HEK293 (cell line): ENCODE data around the gene SRI.

Experiments used
- CTCF ChIA-PET: fragments of 350-600 bp; formaldehyde crosslinking; extraction: SDS; loops from one replicate; lab custom pipeline; 2021; ENCODE audit warnings: antibody characterized with exemption; lab: Yijun Ruan, JAX
- POLR2A ChIA-PET: fragments of 300-600 bp; formaldehyde crosslinking; extraction: SDS; loops from one replicate; lab custom pipeline; 2020; ENCODE audit warnings: antibody characterized with exemption, inconsistent platforms; lab: Yijun Ruan, JAX
- H3K27ac ChIP-seq: fragments of 200-500 bp; sonication (Bioruptor generic); 2 replicates; pipeline ENCODE4 v1.5.1; 2014; ENCODE audit warnings: low read depth, low read length, control low read depth, inconsistent platforms; ENCODE audit errors: extremely low read depth
- H3K36me3 ChIP-seq, 2 experiments: fragments of 200-500 bp in 1 of 2; sonication (Bioruptor generic) in 1 of 2; 1 replicate in 1 of 2; 2 replicates in 1 of 2; pipeline ENCODE4 v1.5.1; 2014 to 2017; ENCODE audit warnings: inconsistent platforms in 2 of 2, low read length in 2 of 2; ENCODE audit not compliant: control insufficient read depth in 2 of 2, insufficient read depth in 1 of 2
- H3K4me1 ChIP-seq: fragments of 200-500 bp; sonication (Bioruptor generic); 2 replicates; pipeline ENCODE4 v1.5.1; 2014; ENCODE audit warnings: mild to moderate bottlenecking, low read length, inconsistent platforms; ENCODE audit not compliant: control insufficient read depth, insufficient read depth
- H3K4me3 ChIP-seq: 2 replicates; pipeline ENCODE4 v1.5.1; 2011; ENCODE audit warnings: low read depth, mild to moderate bottlenecking, control low read depth, low read length, moderate library complexity
- H3K9me3 ChIP-seq: fragments of 200-500 bp; sonication (Bioruptor generic); 2 replicates; pipeline ENCODE4 v1.5.1; 2014; ENCODE audit warnings: low read depth, low read length, inconsistent platforms; ENCODE audit not compliant: control insufficient read depth, insufficient read depth
- GLIS1 ChIP-seq: fragments of 450-650 bp; formaldehyde crosslinking; IDR thresholded peaks from 2 replicates; pipeline ENCODE4 v1.5.1; 2016; ENCODE audit warnings: missing biosample characterization, missing genetic modification characterization
- MYNN ChIP-seq: fragments of 450-650 bp; formaldehyde crosslinking; IDR thresholded peaks from 2 replicates; pipeline ENCODE4 v1.5.1; 2016; ENCODE audit warnings: missing biosample characterization, missing genetic modification characterization, borderline replicate concordance
- REPIN1 ChIP-seq: fragments of 450-650 bp; formaldehyde crosslinking; IDR thresholded peaks from 2 replicates; pipeline ENCODE4 v1.5.1; 2017; ENCODE audit warnings: missing biosample characterization, missing genetic modification characterization, low read depth
- ZBTB48 ChIP-seq: fragments of 450-650 bp; formaldehyde crosslinking; IDR thresholded peaks from 2 replicates; pipeline ENCODE4 v1.5.1; 2016; ENCODE audit warnings: missing biosample characterization, missing genetic modification characterization
- ZIC2 ChIP-seq: fragments of 450-650 bp; formaldehyde crosslinking; IDR thresholded peaks from 2 replicates; pipeline ENCODE4 v1.5.1; 2016; ENCODE audit warnings: missing biosample characterization, missing genetic modification characterization
- ZNF114 ChIP-seq: fragments of 450-650 bp; formaldehyde crosslinking; IDR thresholded peaks from 2 replicates; pipeline ENCODE4 v1.5.0; 2017; ENCODE audit warnings: missing biosample characterization, missing genetic modification characterization
- ZNF211 ChIP-seq: fragments of 450-650 bp; formaldehyde crosslinking; IDR thresholded peaks from 2 replicates; pipeline ENCODE4 v1.5.1; 2016; ENCODE audit warnings: low read depth, missing biosample characterization, missing genetic modification characterization
- ZNF23 ChIP-seq: fragments of 450-650 bp; formaldehyde crosslinking; IDR thresholded peaks from 2 replicates; pipeline ENCODE4 v1.5.1; 2016; ENCODE audit warnings: missing biosample characterization, missing genetic modification characterization, borderline replicate concordance
- ZNF266 ChIP-seq: fragments of 450-650 bp; formaldehyde crosslinking; IDR thresholded peaks from 2 replicates; pipeline ENCODE4 v1.5.1; 2016; ENCODE audit warnings: missing biosample characterization, missing genetic modification characterization, low read depth
- ZNF521 ChIP-seq: fragments of 450-650 bp; formaldehyde crosslinking; IDR thresholded peaks from 2 replicates; pipeline ENCODE4 v1.5.1; 2017; ENCODE audit warnings: missing biosample characterization, mild to moderate bottlenecking, missing genetic modification characterization
- ZNF558 ChIP-seq: fragments of 450-650 bp; formaldehyde crosslinking; IDR thresholded peaks from 2 replicates; pipeline ENCODE4 v1.5.1; 2016; ENCODE audit warnings: missing biosample characterization, missing genetic modification characterization
- ZNF791 ChIP-seq: fragments of 450-650 bp; formaldehyde crosslinking; IDR thresholded peaks from 2 replicates; pipeline ENCODE4 v1.5.1; 2016; ENCODE audit warnings: missing biosample characterization, missing genetic modification characterization
- ZNF837 ChIP-seq: fragments of 450-650 bp; formaldehyde crosslinking; IDR thresholded peaks from 2 replicates; pipeline ENCODE4 v1.5.1; 2016; ENCODE audit warnings: missing biosample characterization, missing genetic modification characterization
- TF ChIP-seq, protein P1 (sequence below): fragments of 450-650 bp; formaldehyde crosslinking; IDR thresholded peaks from 2 replicates; pipeline ENCODE4 v1.5.1; 2016; ENCODE audit warnings: missing biosample characterization, missing genetic modification characterization
- TF ChIP-seq, protein P2 (sequence below): fragments of 450-650 bp; formaldehyde crosslinking; IDR thresholded peaks from 2 replicates; pipeline ENCODE4 v1.5.1; 2016; ENCODE audit warnings: missing biosample characterization, missing genetic modification characterization
- TF ChIP-seq, protein P3 (sequence below): fragments of 450-650 bp; formaldehyde crosslinking; IDR thresholded peaks from 2 replicates; pipeline ENCODE4 v1.5.1; 2016; ENCODE audit warnings: missing biosample characterization, missing genetic modification characterization
- TF ChIP-seq, protein P4 (sequence below): fragments of 450-650 bp; formaldehyde crosslinking; optimal IDR thresholded peaks from 2 replicates; pipeline ENCODE3; 2016; ENCODE audit warnings: missing biosample characterization, mild to moderate bottlenecking, missing genetic modification characterization
- TF ChIP-seq, protein P5 (sequence below): fragments of 450-650 bp; formaldehyde crosslinking; IDR thresholded peaks from 2 replicates; pipeline ENCODE4 v1.5.1; 2016; ENCODE audit warnings: missing biosample characterization, missing genetic modification characterization

Gene SRI

DNA sequence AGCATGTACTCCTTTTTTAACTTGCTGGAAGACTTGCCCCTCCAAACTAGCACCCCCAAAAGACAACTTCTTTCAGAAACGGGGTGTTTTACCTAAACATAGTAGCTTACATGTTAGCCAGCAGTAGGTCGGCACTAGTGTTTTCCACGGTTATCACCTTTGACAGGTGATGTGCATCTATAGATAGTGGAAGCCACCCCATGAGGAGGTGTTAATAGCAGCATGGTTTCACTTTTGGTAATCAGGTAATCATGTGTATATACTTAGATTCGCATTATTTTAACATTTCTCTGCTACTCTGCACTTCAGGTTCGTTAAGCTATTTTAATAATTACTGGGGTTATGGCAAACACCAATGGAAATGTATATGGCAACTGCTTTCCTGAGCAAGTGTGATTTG is 17.6 kb downstream of the SRI start:
- CTCF ChIA-PET: no interaction called here

DNA sequence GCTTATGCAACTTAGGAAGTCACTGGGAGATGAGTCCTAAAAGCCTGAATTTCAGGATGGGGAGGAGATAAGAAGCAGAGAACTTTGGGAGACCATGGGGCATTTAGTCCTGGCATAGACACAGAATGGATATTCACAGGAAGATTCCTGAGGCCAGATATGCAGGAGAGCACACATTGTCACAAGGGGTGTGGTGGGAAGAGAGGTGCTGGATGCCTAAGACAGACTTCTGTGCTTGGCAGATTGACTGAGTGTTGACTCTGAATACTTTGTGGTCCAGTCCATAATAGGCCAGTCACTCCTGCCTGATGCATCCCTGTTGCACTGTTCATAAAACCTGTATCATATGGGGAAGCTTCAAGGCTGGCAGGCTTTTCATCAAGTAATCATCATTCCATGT is 18.5 kb downstream of the SRI start:
- Histone ChIP-seq H3K9me3 (no peaks in the 10 kb centered on the region), H3K4me1 (peaks cover 3% of the 10 kb centered on the region; the same call in 1 of the 2 replicates), H3K27ac (no peak overlapping the region), H3K4me3 (no peak overlapping the region), H3K36me3 (peaks cover 16 to 35% of the 10 kb centered on the region in 2 experiments; a peak in 2 of 3 replicates)
- TF ChIP-seq, protein P1, sequence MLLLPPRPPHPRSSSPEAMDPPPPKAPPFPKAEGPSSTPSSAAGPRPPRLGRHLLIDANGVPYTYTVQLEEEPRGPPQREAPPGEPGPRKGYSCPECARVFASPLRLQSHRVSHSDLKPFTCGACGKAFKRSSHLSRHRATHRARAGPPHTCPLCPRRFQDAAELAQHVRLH (tag by site-specific recombination): no peak
- TF ChIP-seq ZNF791 (no peak), ZNF23 (tag by site-specific recombination) (no peak), ZNF114 (tag by site-specific recombination) (no peak), ZBTB48 (tag by site-specific recombination) (no peak), ZNF521 (tag by site-specific recombination) (no peak), ZNF266 (no peak), ZNF558 (tag by site-specific recombination) (no peak), MYNN (tag by site-specific recombination) (no peak)
- TF ChIP-seq, protein P2, sequence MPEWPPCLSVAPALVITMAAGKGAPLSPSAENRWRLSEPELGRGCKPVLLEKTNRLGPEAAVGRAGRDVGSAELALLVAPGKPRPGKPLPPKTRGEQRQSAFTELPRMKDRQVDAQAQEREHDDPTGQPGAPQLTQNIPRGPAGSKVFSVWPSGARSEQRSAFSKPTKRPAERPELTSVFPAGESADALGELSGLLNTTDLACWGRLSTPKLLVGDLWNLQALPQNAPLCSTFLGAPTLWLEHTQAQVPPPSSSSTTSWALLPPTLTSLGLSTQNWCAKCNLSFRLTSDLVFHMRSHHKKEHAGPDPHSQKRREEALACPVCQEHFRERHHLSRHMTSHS: no peak
- TF ChIP-seq, protein P3, sequence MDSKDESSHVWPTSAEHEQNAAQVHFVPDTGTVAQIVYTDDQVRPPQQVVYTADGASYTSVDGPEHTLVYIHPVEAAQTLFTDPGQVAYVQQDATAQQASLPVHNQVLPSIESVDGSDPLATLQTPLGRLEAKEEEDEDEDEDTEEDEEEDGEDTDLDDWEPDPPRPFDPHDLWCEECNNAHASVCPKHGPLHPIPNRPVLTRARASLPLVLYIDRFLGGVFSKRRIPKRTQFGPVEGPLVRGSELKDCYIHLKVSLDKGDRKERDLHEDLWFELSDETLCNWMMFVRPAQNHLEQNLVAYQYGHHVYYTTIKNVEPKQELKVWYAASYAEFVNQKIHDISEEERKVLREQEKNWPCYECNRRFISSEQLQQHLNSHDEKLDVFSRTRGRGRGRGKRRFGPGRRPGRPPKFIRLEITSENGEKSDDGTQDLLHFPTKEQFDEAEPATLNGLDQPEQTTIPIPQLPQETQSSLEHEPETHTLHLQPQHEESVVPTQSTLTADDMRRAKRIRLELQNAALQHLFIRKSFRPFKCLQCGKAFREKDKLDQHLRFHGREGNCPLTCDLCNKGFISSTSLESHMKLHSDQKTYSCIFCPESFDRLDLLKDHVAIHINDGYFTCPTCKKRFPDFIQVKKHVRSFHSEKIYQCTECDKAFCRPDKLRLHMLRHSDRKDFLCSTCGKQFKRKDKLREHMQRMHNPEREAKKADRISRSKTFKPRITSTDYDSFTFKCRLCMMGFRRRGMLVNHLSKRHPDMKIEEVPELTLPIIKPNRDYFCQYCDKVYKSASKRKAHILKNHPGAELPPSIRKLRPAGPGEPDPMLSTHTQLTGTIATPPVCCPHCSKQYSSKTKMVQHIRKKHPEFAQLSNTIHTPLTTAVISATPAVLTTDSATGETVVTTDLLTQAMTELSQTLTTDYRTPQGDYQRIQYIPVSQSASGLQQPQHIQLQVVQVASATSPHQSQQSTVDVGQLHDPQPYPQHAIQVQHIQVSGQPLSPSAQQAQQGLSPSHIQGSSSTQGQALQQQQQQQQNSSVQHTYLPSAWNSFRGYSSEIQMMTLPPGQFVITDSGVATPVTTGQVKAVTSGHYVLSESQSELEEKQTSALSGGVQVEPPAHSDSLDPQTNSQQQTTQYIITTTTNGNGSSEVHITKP: no peak
- TF ChIP-seq, protein P4, sequence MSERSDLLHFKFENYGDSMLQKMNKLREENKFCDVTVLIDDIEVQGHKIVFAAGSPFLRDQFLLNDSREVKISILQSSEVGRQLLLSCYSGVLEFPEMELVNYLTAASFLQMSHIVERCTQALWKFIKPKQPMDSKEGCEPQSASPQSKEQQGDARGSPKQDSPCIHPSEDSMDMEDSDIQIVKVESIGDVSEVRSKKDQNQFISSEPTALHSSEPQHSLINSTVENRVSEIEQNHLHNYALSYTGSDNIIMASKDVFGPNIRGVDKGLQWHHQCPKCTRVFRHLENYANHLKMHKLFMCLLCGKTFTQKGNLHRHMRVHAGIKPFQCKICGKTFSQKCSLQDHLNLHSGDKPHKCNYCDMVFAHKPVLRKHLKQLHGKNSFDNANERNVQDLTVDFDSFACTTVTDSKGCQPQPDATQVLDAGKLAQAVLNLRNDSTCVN (tag by site-specific recombination): no peak
- TF ChIP-seq, protein P5, sequence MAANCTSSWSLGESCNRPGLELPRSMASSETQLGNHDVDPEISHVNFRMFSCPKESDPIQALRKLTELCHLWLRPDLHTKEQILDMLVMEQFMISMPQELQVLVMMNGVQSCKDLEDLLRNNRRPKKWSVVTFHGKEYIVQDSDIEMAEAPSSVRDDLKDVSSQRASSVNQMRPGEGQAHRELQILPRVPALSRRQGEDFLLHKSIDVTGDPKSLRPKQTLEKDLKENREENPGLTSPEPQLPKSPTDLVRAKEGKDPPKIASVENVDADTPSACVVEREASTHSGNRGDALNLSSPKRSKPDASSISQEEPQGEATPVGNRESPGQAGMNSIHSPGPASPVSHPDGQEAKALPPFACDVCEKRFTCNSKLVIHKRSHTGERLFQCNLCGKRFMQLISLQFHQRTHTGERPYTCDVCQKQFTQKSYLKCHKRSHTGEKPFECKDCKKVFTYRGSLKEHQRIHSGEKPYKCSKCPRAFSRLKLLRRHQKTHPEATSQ (tag by site-specific recombination): no peak
- ChIA-PET CTCF (no interaction called here), POLR2A (no interaction called here)

More for the DNA sequence above, 17.6 kb downstream of the SRI start:
- Histone ChIP-seq H3K36me3 (peaks cover 17 to 44% of the 10 kb centered on the region in 2 experiments), H3K4me3 (no peak overlapping the region), H3K4me1 (peaks cover 3% of the 10 kb centered on the region; the same call in 1 of the 2 replicates), H3K9me3 (no peaks in the 10 kb centered on the region), H3K27ac (no peak overlapping the region)
- POLR2A ChIA-PET: no interaction called here
- TF ChIP-seq ZNF211: no peak

DNA sequence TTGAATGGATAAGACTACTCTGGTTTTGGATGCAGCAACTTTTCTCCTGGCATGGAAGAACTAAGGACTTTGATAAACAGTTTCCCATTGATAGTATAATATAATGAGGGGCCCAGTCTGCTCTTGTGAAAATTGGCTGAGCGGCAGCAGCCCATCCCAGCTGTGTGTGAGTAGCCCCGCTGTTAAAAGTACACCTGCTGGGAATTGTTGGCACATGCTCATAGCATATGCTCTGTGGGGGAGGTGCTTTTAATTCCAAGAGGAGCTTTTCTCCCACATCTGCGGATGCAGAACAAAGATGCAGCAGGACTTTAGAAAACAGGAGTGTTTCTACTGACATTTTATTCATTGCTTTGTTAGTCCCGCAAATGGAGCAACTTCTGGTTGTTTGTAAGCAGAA is 19.0 kb downstream of the SRI start:
- Histone ChIP-seq H3K9me3 (no peaks in the 10 kb centered on the region), H3K36me3 (peaks cover 16 to 30% of the 10 kb centered on the region in 2 experiments; a peak in 2 of 3 replicates), H3K4me3 (no peak overlapping the region)
- peak; percentile 21; the same call in 1 of the 2 replicates for TF ChIP-seq GLIS1 (tag by site-specific recombination)
- no peak for TF ChIP-seq REPIN1 (tag by site-specific recombination)
- TF ChIP-seq ZIC2 (tag by site-specific recombination): peak; percentile 39
- no peak for TF ChIP-seq ZNF837
- TF ChIP-seq, all 188 proteins: peak for 2
- ChIA-PET POLR2A (no interaction called here), CTCF (no interaction called here)
- Histone ChIP-seq H3K27ac (no peak overlapping the region), H3K4me1 (peaks cover 3% of the 10 kb centered on the region; the same call in 1 of the 2 replicates)
